ENCODE measurements around the gene MANSC4.

GRCh38 chr12:27751386-27752047 lies 28.5 kb downstream of the MANSC4 start:
- TF ChIP-seq POLR2A (IDR thresholded peaks at IDR 0.05) (no peak), CTCF (IDR thresholded peaks at IDR 0.05) (no peak), POLR2AphosphoS5 (IDR thresholded peaks at IDR 0.05) (no peak)
